Activated T-cell treated with anti-CD3 and anti-CD28 coated beads for 4 hours (primary cell): ENCODE results near the gene PICALM.

Experiments used
- DNase-seq: peaks from one replicate; pipeline ENCODE4 v3.0.0-alpha.2; 2020

Gene PICALM

GRCh38 chr11:86072211-86072610, 3.3 kb upstream of the PICALM start:
- DNase-seq, result no peak

GRCh38 chr11:86070142-86071056, 1.5 kb upstream of the PICALM start:
- DNase-seq, result no peak

GRCh38 chr11:86069408-86070101, 671 bp upstream of the PICALM start:
- DNase-seq, result no peak

GRCh38 chr11:86068138-86068871, 579 bp downstream of the PICALM start:
- peak; percentile 21 for DNase-seq

- no peak for DNase-seq
These were observed 1.1 kb downstream of the PICALM start for GRCh38 chr11:86067851-86068137.

DNA sequence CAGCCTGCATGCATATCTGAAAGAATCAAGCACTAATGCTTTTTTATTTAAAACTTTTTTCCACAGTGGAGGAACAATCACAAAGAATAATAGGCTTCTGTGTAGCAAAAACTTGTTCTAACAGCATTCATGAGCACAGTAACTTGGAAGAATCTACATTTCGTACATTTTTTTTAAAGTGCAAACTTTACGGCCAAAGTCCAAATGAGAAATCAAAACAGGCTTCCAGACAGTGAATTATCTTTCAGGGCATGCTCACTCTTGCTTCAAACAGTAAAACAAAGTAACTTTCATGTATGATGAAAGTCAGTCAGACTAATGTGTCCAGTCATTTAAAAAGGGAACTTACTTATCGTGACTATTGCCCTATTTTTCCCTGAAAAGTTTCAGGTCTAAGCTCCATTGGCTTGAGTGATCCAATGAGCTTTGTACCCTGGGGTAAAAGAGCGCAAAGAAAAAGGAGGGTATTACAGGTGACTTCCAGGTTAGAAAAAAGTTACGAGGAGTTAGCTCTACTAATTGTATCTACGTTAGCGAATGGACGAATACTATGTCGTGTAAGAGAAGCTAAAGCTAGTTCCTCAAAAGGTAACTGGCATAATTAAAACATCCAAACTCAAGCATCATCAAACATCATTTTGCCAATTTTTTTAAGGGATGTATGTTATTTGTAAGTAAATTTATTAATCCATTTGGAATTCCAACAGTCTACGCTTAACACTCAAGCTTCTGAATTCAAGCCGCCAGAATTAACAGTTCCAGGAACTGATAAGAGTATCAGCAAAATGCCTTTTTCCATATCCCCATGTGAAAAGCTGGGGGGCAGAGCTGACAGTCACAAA, 1.7 kb downstream of the PICALM start:
- DNase-seq, result no peak

GRCh38 chr11:86066657-86067008, 2.3 kb downstream of the PICALM start:
- DNase-seq, result no peak

GRCh38 chr11:86066033-86066432, 2.9 kb downstream of the PICALM start:
- no peak for DNase-seq

GRCh38 chr11:86064220-86064803, 4.6 kb downstream of the PICALM start:
- no peak for DNase-seq

GRCh38 chr11:86063536-86063935, 5.3 kb downstream of the PICALM start:
- DNase-seq, result no peak

DNA sequence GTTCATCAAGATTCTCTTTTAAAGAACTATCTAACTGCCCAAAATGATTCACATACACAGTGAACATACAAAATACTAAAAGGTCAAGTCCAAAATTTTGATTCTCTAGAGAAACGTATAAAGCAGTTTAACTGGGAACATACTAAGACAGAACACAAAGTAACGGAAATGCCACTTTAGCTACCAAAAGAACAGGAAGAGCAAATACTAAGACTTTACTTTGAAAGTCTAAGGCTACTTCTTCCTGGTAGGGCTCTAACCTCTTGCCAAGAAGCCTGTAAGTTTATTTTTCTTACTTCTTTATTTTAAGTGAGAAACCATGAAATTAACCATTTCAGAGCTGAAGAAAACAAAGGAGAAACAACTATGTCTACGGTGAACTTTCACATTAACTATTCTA, 6.2 kb downstream of the PICALM start:
- DNase-seq, result no peak

GRCh38 chr11:86061483-86062205, 7.2 kb downstream of the PICALM start:
- DNase-seq, result no peak

- DNase-seq, result no peak
These were observed 8.3 kb downstream of the PICALM start for GRCh38 chr11:86060544-86060943.

DNA sequence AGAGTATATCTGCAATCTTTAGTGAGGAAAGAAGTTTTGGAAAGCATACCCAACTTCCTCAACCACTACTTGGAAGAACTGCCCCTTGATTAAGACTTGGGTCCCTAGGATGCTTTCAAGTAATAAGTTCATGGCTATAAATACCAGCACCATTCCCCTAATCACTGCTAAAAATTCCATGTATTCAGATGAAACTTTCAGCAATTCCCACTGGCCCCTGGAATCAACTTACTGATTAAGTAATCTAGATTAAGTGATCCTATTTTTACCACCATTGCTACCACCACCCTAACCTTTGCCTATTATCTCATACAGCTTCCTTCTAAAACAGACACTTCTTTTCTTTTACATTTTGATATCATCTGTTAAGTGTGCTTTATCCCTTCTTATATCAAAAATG, 10.5 kb downstream of the PICALM start:
- no peak for DNase-seq

GRCh38 chr11:86056351-86056854, 12.5 kb downstream of the PICALM start:
- DNase-seq, result no peak

- DNase-seq, result no peak
These were observed 15.9 kb downstream of the PICALM start for GRCh38 chr11:86052693-86053641.

DNA sequence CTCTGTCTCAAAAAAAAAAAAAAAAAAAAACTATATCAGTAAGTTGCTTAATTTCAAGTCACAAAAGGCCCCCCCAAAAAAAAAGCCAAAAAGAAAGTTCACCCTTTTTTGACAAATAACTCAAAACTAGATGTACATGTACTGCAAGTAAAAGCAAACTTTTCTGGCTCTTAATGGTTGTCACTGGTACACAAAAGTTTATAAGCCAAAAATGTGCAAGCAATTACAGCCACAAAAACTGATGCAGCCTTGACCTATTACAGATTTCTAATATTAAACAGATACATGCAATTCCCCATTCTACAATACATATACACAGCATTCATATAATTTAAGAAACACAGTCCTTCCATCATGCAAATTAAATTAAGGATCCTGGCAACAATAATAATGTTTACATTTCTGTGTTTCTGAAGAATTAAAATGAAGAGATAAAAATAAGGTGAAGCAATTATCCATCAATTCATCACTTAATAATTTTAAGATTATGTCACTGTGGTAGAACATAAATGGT, 18.6 kb downstream of the PICALM start:
- DNase-seq, result no peak

DNA sequence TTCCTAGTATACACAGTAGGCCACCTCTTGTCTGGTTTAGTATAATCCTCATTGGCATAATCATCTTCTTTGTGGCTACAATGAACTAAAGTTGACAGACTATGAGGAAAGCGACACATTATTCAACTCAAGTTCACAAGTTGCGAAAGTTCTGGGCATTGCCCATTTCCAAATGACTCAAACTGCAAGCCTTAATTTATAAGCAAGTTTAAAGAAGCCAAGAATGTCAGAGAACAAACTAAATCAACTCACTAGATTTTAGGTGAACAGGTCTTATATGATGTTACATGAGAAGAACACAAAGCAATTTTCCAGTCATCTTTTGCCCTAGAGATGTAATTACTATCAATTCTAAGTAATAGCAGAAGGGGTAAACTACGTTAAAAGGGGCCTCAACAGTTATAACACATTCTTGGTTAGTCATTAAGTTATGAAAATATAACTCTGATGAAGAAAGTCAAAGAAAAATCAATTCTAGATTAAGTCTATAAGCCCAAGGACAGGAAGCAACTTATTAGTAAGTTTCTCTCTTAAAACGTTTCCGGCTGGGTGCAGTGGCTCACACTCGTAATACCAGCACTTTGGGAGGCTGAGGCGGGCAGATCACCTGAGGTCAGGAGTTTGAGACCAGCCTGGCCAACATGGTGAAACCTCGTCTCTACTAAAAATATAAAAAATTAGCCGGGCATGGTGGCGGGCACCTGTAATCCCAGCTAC, 21.5 kb downstream of the PICALM start:
- no peak for DNase-seq

- no peak for DNase-seq
These were observed 22.8 kb downstream of the PICALM start for GRCh38 chr11:86046116-86046515.
